Motor neuron (in vitro differentiated cells): ENCODE measurements around the gene OR5K2. TPM values are rescaled to one million over a fixed set of nuclear protein-coding genes. Genes with fewer than 3 reads are reported as not detected.

Experiments used
- total RNA-seq, 8 experiments: library from RNA; unstranded; fragments of 300-600 nt; gene quantifications; 2 replicates each; pipeline versions ENCODE4 v1.2.3 to v1.2.4, GENCODE V29; 2022

Gene OR5K2
- total RNA-seq, 8 experiments from 2014 or later: 0.28 to 0.43 TPM; not detected in 6

Other genes starting within 250 kb of the OR5K2 start
- under 1 TPM in 1 of 8 experiments, not detected in 7; 0.52 TPM for gene OR5H6, start 233.4 kb upstream of the OR5K2 start, total RNA-seq
- gene OR5H2, start 215.2 kb upstream of the OR5K2 start, total RNA-seq: under 1 TPM in 1 of 8 experiments, not detected in 7; 0.52 TPM
- not detected for gene OR5K4, start 143.8 kb upstream of the OR5K2 start, total RNA-seq
- not detected for gene OR5K3, start 107.0 kb upstream of the OR5K2 start, total RNA-seq
- under 1 TPM in 2 of 8 experiments, not detected in 6; 0.10 to 0.28 TPM for gene OR5K1, start 34.5 kb upstream of the OR5K2 start, total RNA-seq
- gene CLDND1, start 25.2 kb downstream of the OR5K2 start, total RNA-seq: 100 to 1,000 TPM in 1 of 8 experiments, 10 to 100 TPM in 7; 60.3 to 101 (median 74.3) TPM
- gene GPR15, start 34.3 kb downstream of the OR5K2 start, total RNA-seq: under 1 TPM in 2 of 8 experiments, not detected in 6; 0.35 to 0.81 TPM
- 10 to 100 TPM in 7 of 8 experiments, 1 to 10 TPM in 1; 7.8 to 17.1 (median 11.3) TPM for gene CPOX, start 95.9 kb downstream of the OR5K2 start, total RNA-seq